ENCODE measurements around the gene LCE1A. TPM values are rescaled to one million over a fixed set of nuclear protein-coding genes. Genes with fewer than 3 reads are reported as not detected.

Gene LCE1A
- total RNA-seq, 2 donors from 2014 or later: not detected

DNA sequence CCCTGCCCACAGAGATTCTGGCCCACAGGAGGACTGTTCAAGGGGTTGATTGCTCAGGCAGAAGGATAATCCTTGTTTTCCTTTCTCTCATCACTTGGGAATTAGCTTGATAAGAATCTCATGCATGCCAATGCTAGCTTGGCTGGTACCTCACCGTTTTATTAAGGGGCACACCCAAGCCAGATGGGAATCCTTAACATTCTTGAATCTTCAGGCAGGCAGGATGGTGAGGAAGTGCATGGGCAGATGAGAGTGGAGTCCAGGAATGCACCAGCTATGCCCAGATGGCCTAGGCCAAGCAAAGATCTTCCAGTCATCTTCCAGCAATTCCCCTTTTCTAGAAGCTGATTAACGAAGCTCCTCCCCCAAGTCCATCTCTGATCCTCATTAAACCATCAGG, 28.4 kb downstream of the LCE1A start:
- Histone ChIP-seq H3K27ac (no peak overlapping the region), H3K4me3 (no peak overlapping the region), H3K9me3 (no peaks in the 10 kb centered on the region), H3K4me1 (ENCODE audit: control insufficient read depth in 1 of 2, low read depth in 2 of 2) (no peaks in the 10 kb centered on the region), H3K27me3 (replicated peaks; ENCODE audit: insufficient read depth) (no peaks in the 10 kb centered on the region), H3K36me3 (no peaks in the 10 kb centered on the region)
- DNase-seq (ENCODE audit: low spot score) (no peak), ATAC-seq (ENCODE audit: insufficient number of reproducible peaks, low FRiP score, low read depth) (no peak)
- TF ChIP-seq, protein P1, sequence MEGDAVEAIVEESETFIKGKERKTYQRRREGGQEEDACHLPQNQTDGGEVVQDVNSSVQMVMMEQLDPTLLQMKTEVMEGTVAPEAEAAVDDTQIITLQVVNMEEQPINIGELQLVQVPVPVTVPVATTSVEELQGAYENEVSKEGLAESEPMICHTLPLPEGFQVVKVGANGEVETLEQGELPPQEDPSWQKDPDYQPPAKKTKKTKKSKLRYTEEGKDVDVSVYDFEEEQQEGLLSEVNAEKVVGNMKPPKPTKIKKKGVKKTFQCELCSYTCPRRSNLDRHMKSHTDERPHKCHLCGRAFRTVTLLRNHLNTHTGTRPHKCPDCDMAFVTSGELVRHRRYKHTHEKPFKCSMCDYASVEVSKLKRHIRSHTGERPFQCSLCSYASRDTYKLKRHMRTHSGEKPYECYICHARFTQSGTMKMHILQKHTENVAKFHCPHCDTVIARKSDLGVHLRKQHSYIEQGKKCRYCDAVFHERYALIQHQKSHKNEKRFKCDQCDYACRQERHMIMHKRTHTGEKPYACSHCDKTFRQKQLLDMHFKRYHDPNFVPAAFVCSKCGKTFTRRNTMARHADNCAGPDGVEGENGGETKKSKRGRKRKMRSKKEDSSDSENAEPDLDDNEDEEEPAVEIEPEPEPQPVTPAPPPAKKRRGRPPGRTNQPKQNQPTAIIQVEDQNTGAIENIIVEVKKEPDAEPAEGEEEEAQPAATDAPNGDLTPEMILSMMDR (IDR thresholded peaks at IDR 0.05): no peak

DNA sequence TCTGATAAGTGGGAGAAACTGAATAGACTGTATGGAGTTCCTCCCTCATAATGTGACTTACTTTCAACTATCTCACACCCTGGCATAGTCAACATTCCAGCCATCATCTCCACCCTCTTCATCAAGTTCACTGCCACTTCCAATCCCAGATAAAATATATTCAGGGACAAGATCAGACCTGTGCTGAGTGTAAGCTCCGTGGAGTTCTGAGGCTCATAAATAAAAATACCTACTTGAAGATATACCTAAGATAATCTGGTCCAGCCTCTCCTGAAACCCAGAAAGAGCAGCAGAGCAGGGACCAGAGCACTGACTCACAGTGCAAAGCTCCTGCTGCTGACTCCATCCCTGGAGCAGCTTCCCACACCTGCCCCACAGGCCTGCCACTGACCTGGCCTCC, 30.8 kb downstream of the LCE1A start:
- TF ChIP-seq, protein P1 (IDR thresholded peaks at IDR 0.05): no peak
- Histone ChIP-seq H3K27ac (no peak overlapping the region), H3K9me3 (no peaks in the 10 kb centered on the region), H3K4me1 (ENCODE audit: control insufficient read depth in 1 of 2, low read depth in 2 of 2) (no peaks in the 10 kb centered on the region), H3K36me3 (no peaks in the 10 kb centered on the region), H3K27me3 (replicated peaks; ENCODE audit: insufficient read depth) (no peaks in the 10 kb centered on the region), H3K4me3 (no peak overlapping the region)
- ATAC-seq (ENCODE audit: insufficient number of reproducible peaks, low FRiP score, low read depth) (no peak), DNase-seq (ENCODE audit: low spot score) (no peak)

DNA sequence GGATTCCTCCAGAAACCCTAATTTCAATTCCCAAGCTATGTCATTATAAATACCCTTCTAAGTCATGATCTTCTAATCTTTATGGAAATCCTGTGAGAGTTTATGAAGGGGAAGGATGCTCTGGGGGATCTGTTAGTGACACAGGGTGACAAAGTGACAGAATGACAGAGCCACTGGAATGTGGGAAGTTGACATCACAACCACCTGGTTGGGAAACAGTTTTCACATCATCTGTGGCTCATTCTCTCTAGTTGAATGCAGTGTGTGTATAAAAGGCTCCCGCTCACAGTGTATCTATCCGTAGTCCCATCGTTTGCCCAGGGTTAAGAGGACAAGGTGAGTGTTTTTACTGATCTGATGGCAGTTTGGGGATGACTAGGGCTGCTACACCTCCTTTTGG, 32.4 kb downstream of the LCE1A start, which contains the start of gene LCE7A:
LCE7A (plus strand) TSS at position 301 of the 400 bp plus-strand sequence. CDS start 702 bp downstream, outside the sequence.
- Histone ChIP-seq H3K9me3 (no peaks in the 10 kb centered on the region), H3K27ac (no peak within 1 kb of the TSS), H3K4me1 (ENCODE audit: control insufficient read depth in 1 of 2, low read depth in 2 of 2) (no peaks in the 10 kb centered on the region), H3K36me3 (no peaks in the 10 kb centered on the region), H3K27me3 (replicated peaks; ENCODE audit: insufficient read depth) (no peaks in the 10 kb centered on the region), H3K4me3 (no peak within 1 kb of the TSS)
- TF ChIP-seq, protein P1 (IDR thresholded peaks at IDR 0.05): no peak
- DNase-seq (ENCODE audit: low spot score): no peak
- no peak for ATAC-seq (ENCODE audit: insufficient number of reproducible peaks, low FRiP score, low read depth)

DNA sequence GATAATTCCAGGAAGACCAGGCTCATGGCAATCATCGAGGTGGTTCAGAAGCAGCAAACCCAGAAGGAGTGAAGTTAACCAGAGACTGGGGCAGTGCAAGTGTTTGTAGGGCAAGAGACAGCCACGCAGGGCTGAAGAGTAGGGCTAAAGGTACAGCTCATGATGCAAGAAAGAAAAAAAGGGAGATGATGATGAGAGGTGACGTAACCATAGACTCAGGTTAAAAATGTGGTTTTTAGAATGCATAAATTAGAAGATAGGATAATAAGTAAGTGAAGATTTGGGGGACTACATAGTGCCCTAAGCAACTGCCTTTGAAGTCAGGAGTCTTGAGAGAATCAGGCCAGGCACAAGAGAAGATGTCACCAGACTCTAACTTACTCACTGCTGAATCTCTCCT, 32.9 kb downstream of the LCE1A start:
- TF ChIP-seq, protein P1 (IDR thresholded peaks at IDR 0.05): no peak

DNA sequence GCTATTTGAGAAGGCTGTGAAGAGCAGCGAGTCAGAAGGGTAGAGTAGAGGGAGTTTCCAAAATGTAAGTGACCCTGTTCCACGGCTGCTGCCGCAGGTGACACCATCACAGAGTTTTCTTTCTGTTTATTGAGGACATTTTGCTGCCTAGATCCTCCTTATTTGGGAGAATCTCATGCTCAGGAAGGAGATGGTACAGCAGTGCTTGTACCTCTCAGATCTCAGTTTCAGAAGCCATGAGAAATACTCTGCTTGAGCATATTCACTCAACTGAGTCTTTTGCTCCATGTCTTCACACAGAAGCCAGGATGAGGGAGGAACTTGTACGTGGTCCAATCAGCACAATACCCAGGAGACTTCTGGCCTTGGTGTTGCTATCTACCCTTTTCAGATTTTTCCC, 34.1 kb downstream of the LCE1A start:
- Histone ChIP-seq H3K4me1 (ENCODE audit: control insufficient read depth in 1 of 2, low read depth in 2 of 2) (no peaks in the 10 kb centered on the region), H3K27me3 (replicated peaks; ENCODE audit: insufficient read depth) (no peaks in the 10 kb centered on the region), H3K4me3 (no peak overlapping the region), H3K9me3 (no peaks in the 10 kb centered on the region), H3K27ac (no peak overlapping the region), H3K36me3 (no peaks in the 10 kb centered on the region)
- TF ChIP-seq, protein P1 (IDR thresholded peaks at IDR 0.05): no peak
- DNase-seq (ENCODE audit: low spot score) (no peak), ATAC-seq (ENCODE audit: insufficient number of reproducible peaks, low FRiP score, low read depth) (no peak)

More for the DNA sequence above, 32.9 kb downstream of the LCE1A start:
- Histone ChIP-seq H3K27ac (no peak overlapping the region), H3K4me3 (no peak overlapping the region), H3K36me3 (no peaks in the 10 kb centered on the region), H3K9me3 (no peaks in the 10 kb centered on the region), H3K4me1 (ENCODE audit: control insufficient read depth in 1 of 2, low read depth in 2 of 2) (no peaks in the 10 kb centered on the region), H3K27me3 (replicated peaks; ENCODE audit: insufficient read depth) (no peaks in the 10 kb centered on the region)
- ATAC-seq (ENCODE audit: insufficient number of reproducible peaks, low FRiP score, low read depth): no peak
- DNase-seq (ENCODE audit: low spot score): no peak
